GM18907 (cell line): ENCODE results near the gene LIPT2.

ENCODE experiments used
- ATAC-seq: cut with Tn5 transposase; IDR thresholded peaks from one replicate; pipeline ENCODE4 v1.9.1; 2021; ENCODE audit warnings: mild to moderate bottlenecking, moderate library complexity; ENCODE audit not compliant: unreplicated experiment

The LIPT2 gene

GRCh38 chr11:74466916-74467885, 26.3 kb downstream of the LIPT2 start, which contains the start of gene KCNE3:
TSS of gene KCNE3 (minus strand) at chr11:74467549. CDS start at chr11:74457563, 9,986 bp downstream.
- ATAC-seq, result no peak

GRCh38 chr11:74465291-74465708, 28.2 kb downstream of the LIPT2 start:
- no peak for ATAC-seq

GRCh38 chr11:74464746-74465145, 28.8 kb downstream of the LIPT2 start:
- no peak for ATAC-seq

GRCh38 chr11:74463216-74463615, 30.3 kb downstream of the LIPT2 start:
- ATAC-seq, result no peak

GRCh38 chr11:74462631-74463030, 30.9 kb downstream of the LIPT2 start:
- ATAC-seq, result no peak

- no peak for ATAC-seq
These were observed 31.5 kb downstream of the LIPT2 start for GRCh38 chr11:74462009-74462408.

GRCh38 chr11:74460481-74461154, 32.9 kb downstream of the LIPT2 start:
- ATAC-seq, result no peak

- ATAC-seq, result no peak
These were observed 33.5 kb downstream of the LIPT2 start for GRCh38 chr11:74460065-74460464.

- no peak for ATAC-seq
These were observed 33.9 kb downstream of the LIPT2 start for GRCh38 chr11:74459584-74459983.

GRCh38 chr11:74457356-74457755, 36.2 kb downstream of the LIPT2 start:
- no peak for ATAC-seq

- no peak for ATAC-seq
These were observed 40.0 kb downstream of the LIPT2 start for GRCh38 chr11:74453373-74453975.

- ATAC-seq, result no peak
These were observed 41.2 kb downstream of the LIPT2 start for GRCh38 chr11:74452366-74452765.

- no peak for ATAC-seq
These were observed 43.2 kb downstream of the LIPT2 start for GRCh38 chr11:74450318-74450717.

- no peak for ATAC-seq
These were observed 44.1 kb downstream of the LIPT2 start for GRCh38 chr11:74449369-74449931.

- ATAC-seq, result no peak
These were observed 45.8 kb downstream of the LIPT2 start for GRCh38 chr11:74447720-74448119.

GRCh38 chr11:74446532-74446938, 47.0 kb downstream of the LIPT2 start:
- no peak for ATAC-seq

GRCh38 chr11:74444173-74444826, 49.2 kb downstream of the LIPT2 start:
- no peak for ATAC-seq

- no peak for ATAC-seq
These were observed 50.3 kb downstream of the LIPT2 start for GRCh38 chr11:74443071-74443864.

- ATAC-seq, result no peak
These were observed 50.9 kb downstream of the LIPT2 start for GRCh38 chr11:74442636-74443035.
